Lower leg skin (tissue), 4 donors: ENCODE data around the gene OST4. TPM values are rescaled to one million over a fixed set of nuclear protein-coding genes. Genes with fewer than 3 reads are reported as not detected.

Experiments used
- DNase-seq, 2 donors: peaks; one replicate each; pipeline ENCODE4 v3.0.0-alpha.2; 2019; ENCODE audit warnings: low spot score in 2 of 2
- H3K4me3 ChIP-seq: fragments of 200-600 bp; sonication (generic); 2 replicates; pipeline ENCODE4 v1.5.1; 2017; ENCODE audit warnings: mild to moderate bottlenecking, low read depth; ENCODE audit not compliant: poor library complexity, severe bottlenecking
- CTCF ChIP-seq, 3 donors: fragments of 450-650 bp; IDR thresholded peaks; one replicate each; pipeline ENCODE4 v1.5.1; 2016; ENCODE audit warnings: antibody characterized with exemption in 3 of 3, mild to moderate bottlenecking in 3 of 3, moderate library complexity in 2 of 3
- POLR2A ChIP-seq, 2 donors: fragments of 450-650 bp; IDR thresholded peaks; one replicate each; pipeline ENCODE4 v1.6.1; 2016 to 2017; ENCODE audit warnings: antibody characterized with exemption in 2 of 2, mild to moderate bottlenecking in 1 of 2, moderate library complexity in 1 of 2
- WGBS, 2 donors: methylation state at CpG; one replicate each; pipeline ENCODE4 v1.1.5; 2018; 5-methylcytosine and 5-hydroxymethylcytosine counted together
- intact Hi-C: fragments of 100-400 bp; cut with DNase I; formaldehyde crosslinking; loops from one replicate; pipeline ENCODE4 v1.15.0; 2023; ENCODE audit warnings: low total_unique reads
- total RNA-seq, 4 donors: library from RNA; depleted of rRNA; stranded (reverse); fragments of >200 nt; gene quantifications; one replicate each; pipeline ENCODE4 v1.1.0, GENCODE V29; 2016

Gene OST4
- total RNA-seq, 4 donors from 2014 or later, result 144 to 236 (median 195) TPM

- H3K4me3 ChIP-seq, result no peak overlapping the region
- 90 to 96% methylated on average over 7 of the region's 7 CpGs for WGBS, 2 donors
- TF ChIP-seq CTCF (IDR thresholded peaks at IDR 0.05) (no peak), POLR2A (IDR thresholded peaks at IDR 0.05) (no peak)
- no peak for DNase-seq
- intact Hi-C loops, result no loop called here
These were observed 31.6 kb downstream of the OST4 start for GRCh38 chr2:27039871-27040270.

GRCh38 chr2:27039426-27039825 lies 32.0 kb downstream of the OST4 start:
- no peak for TF ChIP-seq POLR2A (IDR thresholded peaks at IDR 0.05)
- TF ChIP-seq CTCF (IDR thresholded peaks at IDR 0.05), result no peak
- no peak for DNase-seq
- 89 to 91% methylated on average over 6 of the region's 6 CpGs for WGBS, 2 donors
- H3K4me3 ChIP-seq, result no peak overlapping the region
- intact Hi-C loops, result no loop called here

- WGBS, 2 donors, result 81 to 84% methylated on average over 17 of the region's 17 CpGs
- TF ChIP-seq POLR2A (IDR thresholded peaks at IDR 0.05) (no peak), CTCF (IDR thresholded peaks at IDR 0.05) (no peak)
- no peak overlapping the region for H3K4me3 ChIP-seq
- intact Hi-C loops, result no loop called here
- no peak for DNase-seq
These were observed 32.7 kb downstream of the OST4 start for GRCh38 chr2:27038631-27039339.

- H3K4me3 ChIP-seq, result no peak overlapping the region
- 95% methylated on average over 6 of the region's 6 CpGs for WGBS, 2 donors
- no peak for DNase-seq
- TF ChIP-seq CTCF (IDR thresholded peaks at IDR 0.05) (no peak), POLR2A (IDR thresholded peaks at IDR 0.05) (no peak)
- intact Hi-C loops, result no loop called here
These were observed 33.4 kb downstream of the OST4 start for GRCh38 chr2:27038012-27038411.

- intact Hi-C loops, result no loop called here
- H3K4me3 ChIP-seq, result peak overlapping the region; percentile 87
- WGBS, 2 donors, result 2 to 11% methylated on average over 7 to 10 of the region's 11 CpGs
- DNase-seq, result no peak
- no peak for TF ChIP-seq POLR2A (IDR thresholded peaks at IDR 0.05)
- TF ChIP-seq CTCF (IDR thresholded peaks at IDR 0.05), result no peak
These were observed 38.1 kb downstream of the OST4 start for GRCh38 chr2:27033253-27033852.
